ENCODE measurements around the gene DTX1. TPM values are rescaled to one million over a fixed set of nuclear protein-coding genes. Genes with fewer than 3 reads are reported as not detected.

The DTX1 gene
- total and polyA plus RNA-seq, 5 experiments from 2014 or later: 0.09 to 4.1 (median 1.5) TPM

GRCh38 chr12:113092607-113093408 is 36.3 kb downstream of the DTX1 start:
- DNase-seq (no peak), ATAC-seq (no peak)
- peak overlapping the region in 1 of 10 donors; percentile 65 for H3K4me3 Mint-ChIP-seq
- POLR2A ChIA-PET: no interaction called here
- peak overlapping the region in 3 of 10 donors; percentile 25 to 69 (median 53) for H3K27ac Mint-ChIP-seq
- H3K27me3 Mint-ChIP-seq: no peaks in the 10 kb centered on the region
- H3K9me3 Mint-ChIP-seq: no peaks in the 10 kb centered on the region
- no peaks in the 10 kb centered on the region for H3K36me3 Mint-ChIP-seq
- H3K4me1 Mint-ChIP-seq: peaks cover 34 to 70% (median 59%) of the 10 kb centered on the region in 4 donors

- Mint-ChIP-seq H3K9me3 (no peaks in the 10 kb centered on the region), H3K27me3 (no peaks in the 10 kb centered on the region), H3K36me3 (no peaks in the 10 kb centered on the region), H3K4me1 (peaks cover 31 to 68% (median 59%) of the 10 kb centered on the region in 4 donors), H3K4me3 (no peak overlapping the region), H3K27ac (no peak overlapping the region)
- no peak for ATAC-seq
- POLR2A ChIA-PET: no interaction called here
- DNase-seq: no peak
Observed at GRCh38 chr12:113093409-113094101, 37.0 kb downstream of the DTX1 start.

GRCh38 chr12:113094738-113095137 is 38.2 kb downstream of the DTX1 start:
- no peaks in the 10 kb centered on the region for H3K9me3 Mint-ChIP-seq
- POLR2A ChIA-PET: no interaction called here
- DNase-seq: no peak
- no peak for ATAC-seq
- no peak overlapping the region for H3K4me3 Mint-ChIP-seq
- no peaks in the 10 kb centered on the region for H3K27me3 Mint-ChIP-seq
- H3K4me1 Mint-ChIP-seq: peaks cover 25 to 64% (median 52%) of the 10 kb centered on the region in 4 donors
- H3K27ac Mint-ChIP-seq: no peak overlapping the region
- H3K36me3 Mint-ChIP-seq: no peaks in the 10 kb centered on the region

- peaks cover 20 to 57% (median 46%) of the 10 kb centered on the region in 4 donors for H3K4me1 Mint-ChIP-seq
- H3K27me3 Mint-ChIP-seq: no peaks in the 10 kb centered on the region
- no peaks in the 10 kb centered on the region for H3K9me3 Mint-ChIP-seq
- H3K4me3 Mint-ChIP-seq: no peak overlapping the region
- ATAC-seq (no peak), DNase-seq (no peak)
- POLR2A ChIA-PET: interaction anchor here (0.6 kb wide), 1 partner anchor 16 kb away, joined by 6 read pairs; no protein-coding TSS in a partner anchor
- peak overlapping the region in 3 of 10 donors; percentile 37 to 77 (median 61) for H3K27ac Mint-ChIP-seq
- H3K36me3 Mint-ChIP-seq: no peaks in the 10 kb centered on the region
Observed at GRCh38 chr12:113095405-113095804, 38.9 kb downstream of the DTX1 start.

- POLR2A ChIA-PET: no interaction called here
- H3K27ac Mint-ChIP-seq: peak overlapping the region in 1 of 10 donors; percentile 11
- H3K4me3 Mint-ChIP-seq: no peak overlapping the region
- no peak for ATAC-seq
- no peaks in the 10 kb centered on the region for H3K36me3 Mint-ChIP-seq
- H3K9me3 Mint-ChIP-seq: no peaks in the 10 kb centered on the region
- H3K4me1 Mint-ChIP-seq: peaks cover 8 to 42% (median 31%) of the 10 kb centered on the region in 4 donors
- no peak for DNase-seq
- no peaks in the 10 kb centered on the region for H3K27me3 Mint-ChIP-seq
Observed at GRCh38 chr12:113096675-113097461, 40.3 kb downstream of the DTX1 start.

GRCh38 chr12:113097716-113098440 is 41.3 kb downstream of the DTX1 start:
- Mint-ChIP-seq H3K36me3 (no peaks in the 10 kb centered on the region), H3K27ac (peak overlapping the region in 1 of 10 donors; percentile 12), H3K4me1 (peaks cover 4 to 32% (median 21%) of the 10 kb centered on the region in 4 donors), H3K27me3 (no peaks in the 10 kb centered on the region), H3K4me3 (no peak overlapping the region), H3K9me3 (no peaks in the 10 kb centered on the region)
- ATAC-seq: peak in 1 of 2 donors; percentile 12
- POLR2A ChIA-PET: no interaction called here
- no peak for DNase-seq

- Mint-ChIP-seq H3K36me3 (no peaks in the 10 kb centered on the region), H3K27me3 (no peaks in the 10 kb centered on the region), H3K4me3 (no peak overlapping the region), H3K9me3 (no peaks in the 10 kb centered on the region), H3K27ac (peak overlapping the region in 3 of 10 donors; percentile 56 to 59 (median 57)), H3K4me1 (peaks cover 3 to 30% (median 21%) of the 10 kb centered on the region in 4 donors)
- DNase-seq (peak; percentile 51 to 80 (median 64)), ATAC-seq (peak; percentile 79 to 83)
- POLR2A ChIA-PET: no interaction called here
Observed at GRCh38 chr12:113098441-113099028, 42.0 kb downstream of the DTX1 start.

GRCh38 chr12:113099364-113099763 is 42.8 kb downstream of the DTX1 start:
- no peak for DNase-seq
- H3K27me3 Mint-ChIP-seq: no peaks in the 10 kb centered on the region
- ATAC-seq: no peak
- no peak overlapping the region for H3K4me3 Mint-ChIP-seq
- POLR2A ChIA-PET: no interaction called here
- no peaks in the 10 kb centered on the region for H3K36me3 Mint-ChIP-seq
- H3K9me3 Mint-ChIP-seq: no peaks in the 10 kb centered on the region
- H3K27ac Mint-ChIP-seq: peak overlapping the region in 4 of 10 donors; percentile 32 to 71 (median 60)
- H3K4me1 Mint-ChIP-seq: peaks cover 3 to 36% (median 24%) of the 10 kb centered on the region in 4 donors

- ATAC-seq (no peak), DNase-seq (no peak)
- H3K27me3 Mint-ChIP-seq: no peaks in the 10 kb centered on the region
- POLR2A ChIA-PET: no interaction called here
- H3K4me1 Mint-ChIP-seq: peaks cover 3 to 36% (median 24%) of the 10 kb centered on the region in 4 donors
- no peaks in the 10 kb centered on the region for H3K9me3 Mint-ChIP-seq
- H3K36me3 Mint-ChIP-seq: no peaks in the 10 kb centered on the region
- H3K27ac Mint-ChIP-seq: peak overlapping the region in 2 of 10 donors; percentile 32 to 52
- H3K4me3 Mint-ChIP-seq: no peak overlapping the region
Observed at GRCh38 chr12:113099764-113100163, 43.2 kb downstream of the DTX1 start.

- Mint-ChIP-seq H3K27me3 (no peaks in the 10 kb centered on the region), H3K4me3 (no peak overlapping the region), H3K27ac (no peak overlapping the region), H3K36me3 (no peaks in the 10 kb centered on the region), H3K4me1 (peaks cover 3 to 29% (median 20%) of the 10 kb centered on the region in 4 donors), H3K9me3 (no peaks in the 10 kb centered on the region)
- DNase-seq (no peak), ATAC-seq (no peak)
- POLR2A ChIA-PET: no interaction called here
Observed at GRCh38 chr12:113101751-113102150, 45.2 kb downstream of the DTX1 start.

GRCh38 chr12:113102811-113103210 is 46.3 kb downstream of the DTX1 start:
- no peak for DNase-seq
- H3K27me3 Mint-ChIP-seq: no peaks in the 10 kb centered on the region
- peak overlapping the region in 3 of 10 donors; percentile 23 to 41 (median 25) for H3K4me3 Mint-ChIP-seq
- POLR2A ChIA-PET: no interaction called here
- no peak for ATAC-seq
- H3K9me3 Mint-ChIP-seq: no peaks in the 10 kb centered on the region
- peaks cover 3 to 19% (median 19%) of the 10 kb centered on the region in 4 donors for H3K4me1 Mint-ChIP-seq
- H3K36me3 Mint-ChIP-seq: no peaks in the 10 kb centered on the region
- peak overlapping the region in 3 of 10 donors; percentile 23 to 44 (median 41) for H3K27ac Mint-ChIP-seq

Measured in naive thymus-derived CD8-positive, alpha-beta T cell (primary cell).